GF-D8 (cell line): Measurements from ENCODE around the gene RNF157.
"Not testable (repeated sequence)": the region's sequence is repeated elsewhere in the genome, so short reads cannot be mapped to it uniquely, and the experiment has no call there.

Source experiments
- DNase-seq: peaks from one replicate; lab custom pipeline; 2025; lab: John Stamatoyannopoulos, UW

RNF157 gene

GRCh38 chr17:76189247-76189646 is 51.0 kb downstream of the RNF157 start:
- no peak for DNase-seq

GRCh38 chr17:76188213-76189016 is 51.9 kb downstream of the RNF157 start:
- no peak for DNase-seq

DNA sequence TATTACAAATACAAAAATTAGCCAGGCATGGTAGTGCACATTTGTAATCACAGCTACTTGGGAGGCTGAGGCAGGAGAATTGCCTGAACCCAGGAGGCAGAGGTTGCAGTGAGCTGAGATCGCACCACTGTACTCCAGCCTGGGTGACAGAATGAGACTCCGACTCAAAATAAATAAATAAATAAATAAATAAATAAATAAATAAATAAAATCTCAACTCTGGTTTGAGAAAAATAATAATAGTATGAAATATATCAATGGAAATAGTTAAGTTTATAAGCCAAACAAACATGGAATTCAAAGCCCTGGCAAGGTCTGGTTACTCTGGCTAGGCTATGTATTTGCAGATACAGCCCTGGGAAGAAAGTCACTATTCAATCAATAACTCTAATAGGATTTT is 53.5 kb downstream of the RNF157 start:
- not testable (repeated sequence) for DNase-seq

GRCh38 chr17:76184290-76184689 is 56.0 kb downstream of the RNF157 start:
- no peak for DNase-seq

GRCh38 chr17:76182016-76182764 is 58.1 kb downstream of the RNF157 start:
- DNase-seq, result peak; percentile 84

- peak; percentile 66 for DNase-seq
Observed at GRCh38 chr17:76179496-76180467, 60.5 kb downstream of the RNF157 start.

GRCh38 chr17:76178124-76178523 is 62.2 kb downstream of the RNF157 start:
- DNase-seq, result no peak

GRCh38 chr17:76176701-76177574 is 63.4 kb downstream of the RNF157 start:
- no peak for DNase-seq

DNA sequence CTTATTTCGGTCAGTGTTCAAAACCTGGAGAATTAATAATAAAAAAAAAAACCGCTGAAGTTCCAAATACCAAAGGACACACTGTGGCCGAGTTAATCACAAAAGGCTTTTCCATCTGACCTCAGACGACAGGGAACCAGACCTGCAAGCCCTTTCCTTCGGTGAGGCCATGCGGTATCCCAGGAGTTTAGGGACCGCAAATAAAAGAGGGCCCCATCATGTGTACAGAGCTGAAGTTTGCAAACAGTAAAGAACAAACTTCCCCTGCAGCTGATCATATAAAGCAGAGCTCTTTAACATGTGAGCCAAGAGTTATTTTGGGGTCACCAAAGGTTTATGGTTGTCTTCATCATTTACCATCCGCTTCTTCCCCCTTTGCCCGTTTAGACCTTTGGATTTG is 66.3 kb downstream of the RNF157 start:
- DNase-seq, result no peak

DNA sequence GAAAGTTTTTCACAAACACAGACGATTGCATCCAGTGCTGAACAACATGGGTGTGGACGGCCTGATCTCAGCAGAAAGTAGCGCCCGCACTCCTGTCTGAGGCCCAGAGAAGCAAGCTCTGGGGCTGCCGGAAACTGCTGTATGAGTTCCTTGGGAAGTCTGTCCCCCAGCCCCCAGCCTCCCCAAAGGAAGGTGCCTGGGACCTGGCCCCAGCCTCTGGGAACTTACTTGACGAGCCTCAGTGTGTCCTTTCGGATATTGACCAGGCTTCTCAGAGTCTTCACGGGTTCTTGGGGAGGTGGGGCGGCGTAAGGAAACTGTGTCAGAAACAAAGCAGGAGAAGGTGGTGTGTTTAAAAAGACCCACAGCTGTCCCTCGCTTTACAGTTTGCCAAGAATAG is 66.8 kb downstream of the RNF157 start:
- DNase-seq, result no peak

- no peak for DNase-seq
Observed at GRCh38 chr17:76171706-76172105, 68.6 kb downstream of the RNF157 start.

DNA sequence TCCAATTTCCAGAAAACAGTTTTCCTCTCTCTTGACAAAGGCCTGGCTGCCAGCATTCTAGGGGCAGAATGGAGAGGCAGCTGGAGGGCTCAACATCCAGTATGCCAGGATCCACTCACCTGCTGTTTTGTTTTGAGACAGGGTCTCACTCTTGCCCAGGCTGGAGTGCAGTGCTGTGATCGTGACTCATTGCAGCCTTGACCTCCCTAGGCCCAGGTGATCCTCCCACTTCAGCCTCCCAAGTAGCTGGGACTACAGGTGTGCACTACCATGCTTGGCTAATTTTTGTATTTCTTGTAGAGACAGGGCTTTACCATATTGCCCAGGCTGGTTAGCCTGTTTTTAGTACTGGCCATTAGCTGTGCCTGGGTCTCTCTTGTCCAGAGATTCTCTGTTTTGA is 70.2 kb downstream of the RNF157 start:
- DNase-seq, result no peak

DNA sequence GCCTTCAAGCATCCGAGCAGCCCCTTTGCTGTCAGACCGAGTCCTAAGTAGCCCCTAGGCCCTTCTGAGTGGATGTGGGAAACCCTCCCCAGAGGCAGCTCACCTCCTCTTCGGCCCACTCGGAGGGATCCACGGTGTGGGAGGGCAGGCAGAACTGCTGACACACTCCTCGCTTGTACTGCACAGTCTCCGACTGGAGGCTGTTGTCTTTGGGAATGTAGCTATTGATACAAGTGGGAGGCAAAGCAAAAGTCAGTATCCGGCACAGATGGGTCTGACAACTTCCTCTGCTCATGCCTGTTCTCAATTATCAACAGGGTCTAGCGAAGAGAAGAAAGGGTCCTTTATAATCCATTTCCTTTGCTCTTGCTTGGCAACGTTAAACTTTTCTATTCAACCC is 73.4 kb downstream of the RNF157 start:
- DNase-seq, result no peak

- no peak for DNase-seq
Observed at GRCh38 chr17:76166168-76166567, 74.1 kb downstream of the RNF157 start.

- DNase-seq, result no peak
Observed at GRCh38 chr17:76164331-76164730, 76.0 kb downstream of the RNF157 start.

- no peak for DNase-seq
Observed at GRCh38 chr17:76163919-76164318, 76.4 kb downstream of the RNF157 start.

GRCh38 chr17:76161619-76162266 is 78.5 kb downstream of the RNF157 start:
- DNase-seq, result no peak

- DNase-seq, result no peak
Observed at GRCh38 chr17:76160896-76161528, 79.3 kb downstream of the RNF157 start.

GRCh38 chr17:76159157-76159556 is 81.1 kb downstream of the RNF157 start:
- DNase-seq, result no peak

DNA sequence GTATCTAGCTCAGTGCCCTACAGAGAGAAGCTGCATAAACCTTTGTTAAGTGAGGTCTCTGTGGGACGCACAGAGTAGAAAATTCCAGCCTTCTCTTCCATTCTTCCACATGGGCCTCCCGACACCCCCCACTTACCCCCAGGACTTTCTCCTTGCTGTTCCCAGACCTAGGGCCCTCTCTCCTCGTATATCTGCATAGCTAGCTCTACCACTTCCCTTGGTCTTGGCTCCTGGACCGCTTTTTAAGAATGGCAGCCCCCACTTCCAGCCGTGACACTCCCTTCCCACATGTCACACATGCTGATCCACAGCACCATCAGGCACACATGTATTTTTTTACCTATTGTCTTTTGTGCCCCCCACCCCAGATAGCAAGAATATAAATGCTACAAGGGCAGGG is 82.5 kb downstream of the RNF157 start:
- DNase-seq, result no peak
